ENCODE data around the gene TRIM2.

TRIM2 gene

DNA sequence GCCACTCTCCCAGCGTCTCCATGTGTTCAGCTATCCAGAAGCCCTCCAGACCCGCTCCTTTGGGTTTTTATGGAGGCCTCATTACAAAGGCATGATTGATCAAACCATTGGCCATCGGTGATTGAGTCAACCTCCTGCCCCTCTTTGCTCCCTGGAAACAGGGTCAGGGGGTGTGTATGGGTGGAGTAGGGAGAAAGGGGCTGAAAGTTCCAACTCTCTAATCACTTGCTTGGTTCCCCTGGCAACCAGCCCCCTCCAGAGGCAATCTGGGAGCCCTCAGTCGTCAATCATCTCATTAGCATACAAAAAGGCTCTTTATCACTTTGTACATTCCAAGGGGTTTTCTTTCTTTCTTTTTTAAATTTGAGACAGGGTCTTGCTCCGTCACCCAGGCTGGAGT lies 2.3 kb downstream of the TRIM2 start:
- no peak overlapping the region for H3K27ac ChIP-seq
- no peak for TF ChIP-seq CTCF (conservative IDR thresholded peaks at IDR 0.05)

DNA sequence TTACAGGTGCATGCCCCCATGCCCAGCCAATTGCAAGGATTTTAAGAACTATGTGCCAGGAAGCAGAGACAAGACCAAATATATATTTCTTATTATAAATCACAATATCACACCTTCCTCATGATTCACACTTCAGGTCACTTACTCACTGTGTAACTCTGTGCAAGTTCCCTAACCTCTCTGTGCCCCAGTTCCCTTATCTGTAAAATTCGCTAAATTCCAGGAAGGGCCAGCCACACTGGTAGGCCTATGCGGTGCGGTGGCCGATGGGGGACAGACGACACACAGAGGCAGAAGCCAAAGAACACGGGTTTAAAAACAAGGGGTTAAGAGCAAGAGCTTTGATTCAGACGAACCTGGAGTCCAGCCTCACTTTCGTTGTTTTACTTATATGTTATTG lies 2.8 kb downstream of the TRIM2 start:
- H3K27ac ChIP-seq: no peak overlapping the region
- TF ChIP-seq CTCF (conservative IDR thresholded peaks at IDR 0.05): no peak

DNA sequence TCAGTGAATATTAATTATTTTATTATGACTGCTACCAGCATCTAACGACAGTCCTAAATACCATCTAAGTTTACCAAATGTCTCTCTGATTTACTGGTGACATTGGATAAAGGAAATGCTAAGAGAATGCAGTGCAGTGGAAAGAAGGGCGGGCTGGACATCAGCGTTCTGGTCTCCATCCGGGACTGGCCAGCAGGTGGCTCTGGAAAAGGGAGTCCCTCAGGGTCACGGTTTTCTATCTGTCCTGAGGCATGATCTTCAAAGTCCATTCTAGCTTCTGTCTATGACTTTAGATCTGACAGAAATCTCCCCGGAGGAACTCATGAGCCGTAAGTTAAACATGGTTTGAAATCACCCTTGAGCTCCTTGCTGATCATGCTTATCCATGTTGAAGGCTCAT lies 3.3 kb downstream of the TRIM2 start:
- TF ChIP-seq CTCF (conservative IDR thresholded peaks at IDR 0.05): peak; percentile 75
- H3K27ac ChIP-seq: no peak overlapping the region

DNA sequence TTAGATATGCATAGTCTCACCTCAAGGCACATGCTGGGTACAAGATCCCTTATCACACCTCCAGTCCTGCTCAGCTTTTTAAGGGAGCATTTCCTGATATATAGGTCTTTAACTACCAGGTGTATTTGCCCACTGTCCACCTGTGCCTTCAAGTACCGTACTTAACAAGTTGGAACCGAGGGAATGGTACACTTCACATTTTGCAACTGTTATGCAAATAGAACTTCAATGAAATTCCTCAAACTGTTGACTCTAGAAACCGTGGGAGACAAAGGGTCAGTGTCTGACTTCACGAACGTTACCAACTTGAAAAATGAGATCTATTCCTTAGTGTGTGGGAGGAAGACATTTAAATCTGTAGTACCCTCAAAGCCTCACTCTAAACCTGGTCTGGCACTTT lies 5.2 kb downstream of the TRIM2 start:
- no peak for TF ChIP-seq CTCF (conservative IDR thresholded peaks at IDR 0.05)
- H3K27ac ChIP-seq: no peak overlapping the region

DNA sequence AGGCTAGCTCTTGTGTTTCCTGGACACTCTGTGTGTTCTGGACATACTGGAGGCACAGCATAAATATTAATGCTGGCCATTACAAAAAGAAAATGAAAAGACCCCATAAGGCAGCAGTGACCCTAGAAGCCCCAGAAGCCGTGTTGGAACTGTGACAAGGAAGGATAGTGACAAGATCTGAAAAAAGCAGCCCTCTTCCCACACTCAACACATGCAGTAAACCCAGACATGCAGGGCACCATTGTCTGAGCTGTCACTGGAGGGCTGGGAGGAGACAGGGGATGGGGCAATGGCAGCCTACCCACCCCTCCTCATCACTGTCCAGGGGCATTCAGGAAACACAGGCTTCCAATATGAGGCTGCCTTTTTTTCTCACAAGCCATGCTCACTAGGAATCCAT lies 6.5 kb downstream of the TRIM2 start:
- TF ChIP-seq CTCF (conservative IDR thresholded peaks at IDR 0.05): no peak
- no peak overlapping the region for H3K27ac ChIP-seq

- no peak for TF ChIP-seq CTCF (conservative IDR thresholded peaks at IDR 0.05)
- H3K27ac ChIP-seq: no peak overlapping the region
These were observed 7.9 kb downstream of the TRIM2 start for GRCh38 chr4:153211986-153212728.

DNA sequence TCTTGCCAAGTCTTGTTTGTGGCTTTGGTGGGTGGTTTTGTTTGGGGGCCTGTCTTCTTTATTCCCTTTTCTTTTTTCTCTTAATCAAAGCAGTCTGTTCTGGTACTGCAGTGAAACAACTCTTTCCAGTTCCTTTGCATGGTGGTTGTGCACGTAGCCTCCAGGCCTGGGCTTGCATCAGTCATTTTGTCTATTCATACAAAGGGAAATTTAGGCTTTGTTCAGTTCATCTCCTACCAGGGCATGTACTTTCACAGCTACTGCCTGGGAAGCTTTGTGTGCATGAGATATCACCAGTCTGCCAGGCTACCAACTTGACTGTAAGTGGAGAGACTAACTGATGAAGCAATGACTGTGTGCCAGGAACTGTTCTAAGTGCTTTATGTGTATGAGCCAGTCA lies 8.5 kb downstream of the TRIM2 start:
- no peak overlapping the region for H3K27ac ChIP-seq
- TF ChIP-seq CTCF (conservative IDR thresholded peaks at IDR 0.05): no peak
